NCI-H146 treated with DMSO at 0.1 percent for 48 hours (cell line): Measurements from ENCODE around the gene YAP1.

Experiments used
- DNase-seq: peaks from one replicate; lab custom pipeline; 2025; ENCODE audit not compliant: unreplicated experiment; lab: John Stamatoyannopoulos, UW

YAP1 gene

DNA sequence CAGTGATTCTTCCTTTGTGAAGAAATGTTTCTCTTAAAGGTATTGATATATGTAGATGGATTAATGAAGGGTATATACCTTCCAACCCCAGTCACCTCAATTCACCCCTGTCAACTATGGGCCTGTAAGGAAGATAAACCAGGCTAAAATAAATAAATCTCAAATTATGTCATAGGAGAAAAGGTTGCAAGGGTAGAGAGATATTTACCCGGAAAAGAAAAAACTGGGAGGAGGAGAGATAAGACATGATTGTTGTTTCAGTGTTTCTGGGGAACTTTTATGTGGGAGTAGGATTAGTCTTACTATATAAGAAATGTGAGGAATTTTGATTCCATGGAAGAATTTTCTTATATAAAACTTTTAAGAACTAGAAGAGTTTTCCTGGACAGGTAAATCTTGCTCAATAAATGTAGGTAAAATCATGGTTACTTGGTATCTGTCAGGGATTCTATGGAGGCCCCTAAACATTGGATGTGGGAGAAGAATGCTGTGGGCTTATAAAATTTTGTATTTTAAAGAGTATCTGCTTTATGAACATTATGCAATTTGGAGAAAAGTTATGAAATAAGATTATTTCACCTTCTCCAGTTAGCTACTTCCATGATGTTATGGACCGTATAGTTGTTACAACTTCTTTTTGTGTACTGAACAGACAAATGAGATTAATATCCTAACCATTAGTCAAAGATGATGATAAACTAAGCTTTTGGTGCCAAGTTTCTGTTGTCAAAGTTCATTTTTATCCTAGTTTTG lies 6.4 kb downstream of the YAP1 start:
- no peak for DNase-seq

DNA sequence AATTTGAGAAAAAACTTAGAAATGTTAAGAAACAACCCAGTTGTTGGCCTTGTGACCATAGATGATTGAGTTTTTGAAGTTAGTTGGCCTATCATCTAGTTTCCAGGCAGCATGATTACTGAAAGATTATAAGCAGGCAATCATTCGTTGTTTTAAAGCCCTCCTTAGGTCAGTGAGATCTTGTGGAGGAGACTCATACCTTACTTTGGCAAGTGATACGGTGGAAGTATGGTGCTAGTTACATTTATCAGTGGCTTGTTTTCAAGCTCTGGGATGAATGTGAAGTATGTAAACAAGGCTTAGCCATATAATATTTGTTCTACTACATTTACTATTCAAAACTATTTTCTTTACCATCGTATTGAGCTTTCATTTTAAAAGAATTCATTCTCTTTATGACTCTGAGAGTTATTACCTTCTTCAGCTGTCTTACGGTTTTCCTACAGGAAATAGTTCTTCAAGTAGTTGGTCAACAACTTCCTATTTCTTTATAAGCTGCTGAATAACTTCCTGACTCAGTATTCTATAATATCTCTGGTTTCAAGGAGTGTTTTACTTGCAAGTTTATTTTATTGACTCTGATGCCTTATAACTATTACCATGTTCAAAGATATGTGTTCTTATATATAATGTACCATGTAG lies 7.3 kb downstream of the YAP1 start:
- no peak for DNase-seq

DNA sequence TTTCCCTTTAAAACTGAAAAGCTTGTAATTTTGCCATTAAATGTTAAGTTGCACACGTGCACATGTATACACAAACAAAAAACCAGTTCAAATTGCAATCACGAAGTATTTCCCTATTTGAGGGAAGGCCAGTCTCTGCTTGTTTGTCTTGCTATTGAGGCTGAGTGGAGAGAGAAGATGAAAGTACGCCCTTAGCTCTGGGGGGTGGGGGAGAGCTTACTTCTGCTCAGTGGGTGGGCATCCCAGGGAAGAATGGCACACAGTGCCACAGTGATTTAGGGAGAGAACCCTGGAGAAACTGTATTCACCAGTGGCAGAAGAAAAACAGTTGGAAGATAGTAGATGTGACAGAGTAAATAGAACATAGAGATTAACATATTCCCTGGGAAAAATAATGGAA lies 8.7 kb downstream of the YAP1 start:
- no peak for DNase-seq

DNA sequence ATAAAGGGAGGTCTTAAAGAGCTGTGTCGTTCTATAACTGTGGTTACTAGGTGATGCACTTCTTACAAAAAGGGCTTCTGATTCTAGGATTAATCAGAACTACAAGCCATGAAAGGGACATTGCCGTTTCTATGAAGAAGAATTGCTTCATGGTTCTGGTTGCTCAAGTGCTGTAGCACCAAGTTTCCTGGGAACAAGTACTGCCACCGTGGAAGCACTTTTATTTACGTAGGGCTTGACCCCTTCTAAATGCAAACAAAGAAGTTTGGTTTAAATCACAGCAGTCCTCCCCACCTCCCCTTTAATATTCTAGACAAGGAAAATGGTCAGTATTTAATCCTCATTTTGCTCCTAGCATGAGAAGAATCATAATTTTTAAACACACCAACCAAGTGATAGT lies 9.8 kb downstream of the YAP1 start:
- no peak for DNase-seq

DNA sequence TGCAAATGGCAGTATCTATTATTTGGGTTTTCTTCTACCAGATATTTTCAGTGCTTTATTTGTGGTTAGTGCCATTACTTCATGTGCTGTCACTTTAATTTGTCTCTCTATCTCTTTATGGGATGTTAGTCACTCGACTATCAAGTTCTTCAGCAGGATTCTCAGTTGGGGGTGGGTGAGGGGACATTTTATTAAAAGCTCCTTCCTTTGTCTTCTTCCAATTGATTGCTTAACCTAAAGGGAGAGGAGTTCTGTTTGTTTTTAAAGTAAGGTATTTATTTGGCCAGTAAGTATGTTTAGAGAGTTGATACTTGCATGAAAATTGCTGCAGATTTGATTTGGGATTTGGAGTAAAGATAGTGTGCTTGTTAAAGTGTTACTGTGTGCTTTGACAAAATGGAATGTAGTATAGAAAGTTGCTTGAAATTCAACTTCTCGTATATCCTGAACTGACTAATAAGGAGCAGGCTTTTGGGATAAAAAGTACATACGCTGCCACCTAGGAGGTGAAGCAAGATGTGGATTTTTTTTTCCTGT lies 10.3 kb downstream of the YAP1 start:
- no peak for DNase-seq

GRCh38 chr11:102121329-102121728 lies 11.1 kb downstream of the YAP1 start:
- no peak for DNase-seq

GRCh38 chr11:102134597-102134996 lies 24.4 kb downstream of the YAP1 start:
- no peak for DNase-seq

GRCh38 chr11:102135256-102135655 lies 25.0 kb downstream of the YAP1 start:
- DNase-seq = no peak

- DNase-seq = no peak
These were observed 28.0 kb downstream of the YAP1 start for GRCh38 chr11:102138223-102138622.

DNA sequence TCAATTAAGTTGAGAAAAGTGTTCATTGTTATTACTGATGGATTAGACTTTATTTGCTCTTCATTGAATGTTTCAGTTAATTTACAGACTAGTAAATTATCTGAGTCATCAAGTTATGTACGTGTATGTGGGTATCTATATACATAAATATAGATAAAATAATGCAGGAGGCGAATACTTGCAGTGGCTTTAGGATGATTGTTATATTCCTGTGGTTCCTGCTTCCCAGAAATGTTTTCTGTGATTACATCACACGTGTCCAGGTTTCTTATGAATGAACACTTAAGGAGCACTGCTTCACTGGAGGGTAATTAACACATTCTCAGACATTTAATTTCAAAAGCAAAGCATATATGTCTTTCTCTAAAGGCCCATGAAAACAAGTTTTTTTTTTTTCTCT lies 28.4 kb downstream of the YAP1 start:
- DNase-seq = no peak

DNA sequence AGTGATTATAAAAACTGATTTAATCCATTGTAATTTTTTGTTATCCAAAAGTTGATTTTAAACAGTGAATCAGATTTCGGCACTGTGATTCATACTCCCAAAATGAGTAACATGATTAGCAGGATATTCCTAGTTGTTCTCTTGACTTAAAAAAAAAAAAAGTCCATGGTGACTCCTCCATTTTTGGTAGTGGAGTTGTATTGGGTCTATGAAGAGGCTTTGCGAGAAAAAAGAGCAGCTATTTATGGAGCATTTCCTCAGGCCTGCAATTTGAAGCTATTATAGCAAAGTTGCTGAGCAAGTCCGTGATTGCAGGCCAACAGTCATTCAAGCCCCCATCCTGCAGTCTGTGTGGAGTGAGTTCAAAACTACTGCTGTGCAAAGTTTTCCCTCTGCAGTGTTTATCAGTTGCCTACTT lies 28.8 kb downstream of the YAP1 start:
- no peak for DNase-seq

GRCh38 chr11:102142333-102142732 lies 32.1 kb downstream of the YAP1 start:
- DNase-seq = no peak

DNA sequence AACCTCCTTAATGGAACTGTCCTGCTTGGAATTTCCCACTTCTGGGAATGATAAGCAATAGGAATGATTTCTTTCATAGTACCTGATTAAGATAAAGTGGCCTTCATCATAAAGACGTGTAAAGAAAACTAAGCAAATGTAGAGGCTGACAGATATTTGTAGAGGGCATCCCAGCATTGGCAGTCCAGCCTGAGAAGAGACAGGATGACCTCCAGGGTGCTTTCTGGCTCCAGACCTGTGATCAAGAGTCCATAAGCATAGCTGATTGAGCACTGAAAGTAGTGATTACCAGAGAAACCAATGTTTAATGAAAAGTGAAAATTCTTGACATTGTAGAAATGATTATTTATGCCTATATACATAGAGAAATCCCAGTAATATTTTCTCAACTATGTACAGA lies 33.6 kb downstream of the YAP1 start:
- no peak for DNase-seq

GRCh38 chr11:102144357-102145355 lies 34.4 kb downstream of the YAP1 start:
- DNase-seq = no peak

DNA sequence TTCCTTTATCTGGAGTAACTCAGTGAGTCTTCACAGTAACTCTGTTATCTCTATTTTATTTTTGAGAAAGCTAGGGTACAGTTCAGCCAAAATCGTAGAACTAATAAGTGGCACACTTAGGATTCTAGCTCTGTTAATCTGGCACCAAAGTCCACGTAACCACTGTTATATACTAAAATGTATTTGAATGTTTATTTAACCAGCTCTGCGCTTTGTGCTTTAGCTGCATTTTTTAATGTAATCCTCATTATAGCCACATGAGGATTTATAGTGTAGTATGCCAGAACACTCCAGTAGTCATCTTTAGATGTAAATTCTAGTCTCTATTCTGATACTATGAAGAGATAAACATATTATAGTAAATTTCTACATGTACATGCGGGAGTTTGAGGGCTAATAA lies 36.8 kb downstream of the YAP1 start:
- DNase-seq = no peak

- DNase-seq = no peak
These were observed 37.4 kb downstream of the YAP1 start for GRCh38 chr11:102147632-102148031.

- DNase-seq = no peak
These were observed 37.8 kb downstream of the YAP1 start for GRCh38 chr11:102148059-102148458.

DNA sequence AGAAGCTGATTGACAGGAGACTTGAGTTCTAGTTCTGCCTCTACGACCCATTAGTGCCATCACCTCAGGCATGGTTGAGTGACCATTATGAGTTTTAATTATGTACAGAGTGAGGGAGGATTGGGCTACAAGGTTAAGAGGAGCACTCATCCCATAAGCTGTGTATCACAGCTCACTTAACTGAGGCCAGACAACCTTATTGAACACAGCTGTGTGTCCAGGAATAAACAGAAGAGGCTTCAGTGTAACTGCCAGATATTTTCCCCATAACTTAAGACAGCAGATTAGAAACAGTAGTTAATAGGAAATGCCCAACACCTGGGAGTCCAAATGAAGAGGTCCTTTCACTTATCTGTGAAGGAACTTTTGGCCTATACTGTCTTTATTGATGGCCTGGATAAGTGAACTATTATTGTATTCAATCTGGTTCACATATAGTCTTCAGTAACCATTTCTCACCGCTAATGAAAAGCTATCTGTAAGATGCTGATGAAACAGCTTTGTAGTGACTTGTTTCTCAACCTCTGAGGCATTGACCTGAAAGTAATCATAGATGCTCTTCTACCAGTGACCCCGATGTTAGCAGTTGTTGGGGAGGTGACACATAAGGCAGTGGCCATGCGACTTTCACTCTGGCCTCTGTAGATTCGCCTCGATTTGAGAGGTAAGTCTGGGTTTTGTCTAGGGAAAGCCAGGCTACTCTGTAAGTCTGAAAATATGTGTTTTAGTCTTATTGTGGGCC lies 41.7 kb downstream of the YAP1 start:
- DNase-seq = no peak

DNA sequence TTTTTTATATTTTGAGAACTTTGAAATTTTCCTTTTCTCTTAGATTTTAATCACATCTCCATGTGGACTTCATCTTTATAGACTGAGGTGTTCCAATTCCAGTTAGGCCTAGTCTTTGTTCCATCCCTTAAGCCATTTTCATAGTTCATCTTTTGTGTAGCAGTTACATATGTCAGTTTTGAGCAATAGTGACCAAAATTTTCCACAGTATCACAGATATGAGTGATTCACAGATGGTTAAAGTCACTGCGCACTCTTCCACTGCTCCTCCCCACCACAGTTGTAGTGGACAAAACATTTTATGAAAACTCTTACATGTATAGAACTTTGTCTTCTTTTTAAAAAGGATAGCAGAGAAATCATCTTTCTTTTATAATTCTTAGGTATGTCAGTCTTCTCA lies 42.8 kb downstream of the YAP1 start:
- no peak for DNase-seq

- no peak for DNase-seq
These were observed 44.6 kb downstream of the YAP1 start for GRCh38 chr11:102154806-102155205.

- DNase-seq = no peak
These were observed 45.4 kb downstream of the YAP1 start for GRCh38 chr11:102155676-102156075.
